ENCODE results near the gene PON3. TPM values are rescaled to one million over a fixed set of nuclear protein-coding genes. Genes with fewer than 3 reads are reported as not detected.

The PON3 gene
- total and polyA plus RNA-seq, 2 of the 8 experiments (the other 6 are each of a cell fraction or from before 2014, with no cell fraction given), result not detected

DNA sequence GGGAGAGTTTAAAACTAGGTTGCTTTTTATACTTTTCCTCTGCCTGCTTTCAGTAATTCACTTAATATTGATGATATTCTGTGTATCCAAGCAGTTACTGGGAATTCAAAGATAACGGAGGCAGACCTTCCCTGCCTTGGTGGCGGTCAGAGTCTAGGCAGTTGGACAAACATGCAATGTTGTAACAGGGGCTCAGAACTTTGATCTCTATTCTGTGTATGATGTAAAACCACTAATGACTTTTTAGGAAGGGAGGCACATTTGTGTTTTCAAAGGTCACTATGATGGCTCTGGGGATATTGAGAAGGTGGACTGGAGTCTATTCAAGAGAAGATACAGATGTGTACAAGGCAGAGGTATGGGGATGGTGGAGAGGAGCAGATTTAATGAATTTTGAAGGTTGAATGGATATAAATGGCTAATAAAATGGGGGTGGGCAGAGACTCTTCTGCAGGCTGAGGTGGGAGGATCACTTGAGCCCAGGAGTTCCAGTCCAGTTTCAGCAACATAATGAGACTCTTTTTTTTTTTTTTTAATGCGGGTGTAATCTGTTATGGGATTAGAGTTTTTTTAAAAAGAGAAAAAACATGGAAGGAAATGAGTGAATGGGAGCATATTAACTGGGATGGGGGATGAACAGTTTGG, 44.3 kb upstream of the PON3 start:
- peaks cover 0 to under 1% (median under 1%) of the 10 kb centered on the region in 4 experiments; a peak in 2 of 7 replicates for H3K4me1 ChIP-seq (replicated peaks in 1 of 4; ENCODE audit: control insufficient read depth in 3 of 4, insufficient read depth in 4 of 4, low read length in 3 of 4)
- no peaks in the 10 kb centered on the region for H3K36me3 ChIP-seq (ENCODE audit: control insufficient read depth in 2 of 4, insufficient read depth in 4 of 4, low read length in 3 of 4)
- TF ChIP-seq TCF12 (IDR thresholded peaks at IDR 0.05; ENCODE audit: low read depth, low read length), result no peak
- no peak for TF ChIP-seq RNF2 (IDR thresholded peaks at IDR 0.05; ENCODE audit: borderline replicate concordance, low read depth, low read length, missing control alignments, poor library complexity, severe bottlenecking)
- TF ChIP-seq EP300 (IDR thresholded peaks at IDR 0.05; ENCODE audit: borderline replicate concordance in 1 of 2, low read depth in 2 of 2, low read length in 2 of 2), result no peak
- no peak for TF ChIP-seq YY1 (IDR thresholded peaks at IDR 0.05; ENCODE audit: low read depth, low read length)
- TF ChIP-seq KDM4A (IDR thresholded peaks at IDR 0.05; ENCODE audit: low read depth, low read length, severe bottlenecking), result no peak
- TF ChIP-seq RFX5 (IDR thresholded peaks at IDR 0.05; ENCODE audit: borderline replicate concordance, low read depth, low read length), result no peak
- no peak for TF ChIP-seq FOSL1 (IDR thresholded peaks at IDR 0.05; ENCODE audit: insufficient read depth, low read depth, low read length)
- TF ChIP-seq HDAC2 (IDR thresholded peaks at IDR 0.05; ENCODE audit: borderline replicate concordance in 1 of 2, low read depth in 2 of 2, low read length in 2 of 2), result no peak
- no peak for TF ChIP-seq CBX5 (IDR thresholded peaks at IDR 0.05; ENCODE audit: low read depth, low read length)
- no peak for TF ChIP-seq EZH2 (IDR thresholded peaks at IDR 0.05; ENCODE audit: low read depth, low read length, severe bottlenecking)
- no peak for TF ChIP-seq CEBPB (IDR thresholded peaks at IDR 0.05; ENCODE audit: low read depth, low read length)
- no peak for TF ChIP-seq ASH2L (IDR thresholded peaks at IDR 0.05; ENCODE audit: low read length)
- TF ChIP-seq TEAD4 (IDR thresholded peaks at IDR 0.05; ENCODE audit: low read depth, low read length), result no peak

More for the DNA sequence above, 44.3 kb upstream of the PON3 start:
- no peaks in the 10 kb centered on the region for H4K20me1 ChIP-seq (replicated peaks in 1 of 2; ENCODE audit: control insufficient read depth in 1 of 2, insufficient read depth in 2 of 2, low read length in 2 of 2)
- no peaks in the 10 kb centered on the region for H3K79me2 ChIP-seq (ENCODE audit: control insufficient read depth in 1 of 2, insufficient read depth in 2 of 2, low read length in 2 of 2)
- no peak overlapping the region for H2BK15ac ChIP-seq (ENCODE audit: low read length)
- H2BK12ac ChIP-seq (ENCODE audit: low read depth, low read length), result no peak overlapping the region
- 79% methylated on average over 3 of the region's 3 CpGs; no CpG with 5 or more reads in 1 of the 2 experiments for WGBS, 2 experiments (ENCODE audit: extremely low coverage in 1 of 2, insufficient coverage in 1 of 2, insufficient read length in 1 of 2, insufficient replicate concordance in 2 of 2, low coverage in 1 of 2, low lambda C conversion rate in 2 of 2, missing lambda C conversion rate in 1 of 2)
- H4K5ac ChIP-seq (ENCODE audit: insufficient read length, low read depth, low read length), result no peak overlapping the region
- no peak overlapping the region for H3K4me2 ChIP-seq (ENCODE audit: insufficient read depth in 1 of 2, low read depth in 2 of 2, low read length in 2 of 2)
- CTCF ChIA-PET (ENCODE audit: partially characterized antibody), result interaction anchor here (1.4 kb wide), 1 partner anchor 36 kb away, joined by 3 read pairs; no protein-coding TSS in a partner anchor
- no peak overlapping the region for H2AK5ac ChIP-seq (ENCODE audit: low read depth, low read length)
- FAIRE-seq (no peak), DNase-seq (ENCODE audit: low read depth in 1 of 2, low spot score in 2 of 2) (no peak)
- no peak overlapping the region for H3K56ac ChIP-seq (replicated peaks; ENCODE audit: insufficient read length, low read depth, low read length)
- no peak overlapping the region for H2BK20ac ChIP-seq (ENCODE audit: low read length)
- no peak overlapping the region for H3K18ac ChIP-seq (ENCODE audit: extremely low read depth, low read length)
- no peak overlapping the region for H3K14ac ChIP-seq (ENCODE audit: insufficient read length)
- no peak overlapping the region for H4K91ac ChIP-seq (replicated peaks; ENCODE audit: insufficient read length, low read length)
- POLR2A ChIA-PET (ENCODE audit: partially characterized antibody), result no interaction called here
- H2BK120ac ChIP-seq (replicated peaks; ENCODE audit: low read depth, low read length), result no peak overlapping the region
- no peak overlapping the region for H3K27ac ChIP-seq (ENCODE audit: low read depth, low read length)
- H3K9ac ChIP-seq (replicated peaks in 1 of 4; ENCODE audit: extremely low read depth in 1 of 4, low read depth in 3 of 4, low read length in 3 of 4), result no peak overlapping the region
- H3K23ac ChIP-seq (ENCODE audit: insufficient read length), result no peak overlapping the region
- no peak overlapping the region for H2BK5ac ChIP-seq (ENCODE audit: low read depth, low read length)
- H3K4me3 ChIP-seq (ENCODE audit: extremely low read depth in 1 of 4, insufficient read depth in 2 of 4, low read depth in 3 of 4, low read length in 4 of 4), result no peak overlapping the region
- no peak overlapping the region for H2AFZ ChIP-seq (ENCODE audit: low read length)
- no peak overlapping the region for H4K8ac ChIP-seq (ENCODE audit: extremely low read depth, insufficient read depth, low read length)
- no peak overlapping the region for H3K4ac ChIP-seq (replicated peaks; ENCODE audit: insufficient read length, low read depth, low read length)
- H3K79me1 ChIP-seq (ENCODE audit: low read depth, low read length), result no peaks in the 10 kb centered on the region
- H3K23me2 ChIP-seq (ENCODE audit: low read depth, low read length), result no peaks in the 10 kb centered on the region; the same call in 1 of the 2 replicates
- H3K9me3 ChIP-seq (ENCODE audit: insufficient read depth in 2 of 2, low read depth in 1 of 2, low read length in 1 of 2), result no peaks in the 10 kb centered on the region
- no peaks in the 10 kb centered on the region for H3K27me3 ChIP-seq (replicated peaks in 1 of 4; ENCODE audit: control insufficient read depth in 3 of 4, extremely low read depth in 1 of 4, insufficient read depth in 3 of 4, low read length in 3 of 4)
